ENCODE data around the gene UBE2A.

Gene UBE2A

DNA sequence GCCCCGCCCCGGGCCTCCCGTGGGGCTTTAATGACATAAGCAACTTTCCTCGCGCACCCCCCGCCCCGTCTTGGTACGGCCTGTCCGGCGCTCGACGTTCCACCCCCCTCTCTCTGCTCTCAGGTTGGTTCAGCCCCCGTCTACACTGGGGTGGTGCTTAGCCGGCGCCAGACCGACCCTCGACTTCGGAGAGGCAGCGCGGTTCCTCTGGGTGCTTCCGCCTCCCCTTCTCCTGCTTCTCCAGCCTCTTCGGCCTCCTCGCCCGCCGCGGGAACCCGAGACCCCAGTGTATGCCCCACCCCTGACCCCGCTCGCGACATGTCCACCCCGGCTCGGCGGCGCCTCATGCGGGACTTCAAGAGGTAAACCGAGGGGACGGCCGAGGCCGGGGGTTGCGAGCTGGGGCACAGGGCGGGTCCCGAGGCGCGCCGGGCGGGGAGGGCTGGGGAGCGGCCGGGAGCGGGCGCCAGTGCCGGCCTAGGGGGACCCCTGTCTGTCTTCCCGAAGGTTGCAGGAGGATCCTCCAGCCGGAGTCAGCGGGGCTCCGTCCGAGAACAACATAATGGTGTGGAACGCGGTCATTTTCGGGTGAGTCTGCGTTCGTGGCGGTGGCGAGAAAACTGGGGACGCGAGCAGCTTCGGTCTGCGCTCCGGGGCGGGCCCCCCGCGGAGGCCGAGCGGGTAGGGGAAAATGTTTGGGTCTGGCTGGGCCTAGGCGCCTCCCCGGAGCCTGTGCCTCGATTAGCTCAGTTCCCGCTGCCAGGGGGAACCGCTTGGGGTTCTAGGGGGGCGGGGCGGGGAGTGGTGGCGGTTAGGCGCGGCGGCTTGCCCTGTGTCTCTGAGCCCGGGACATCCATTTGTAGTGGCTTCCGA is at the start of gene UBE2A:
Gene UBE2A (plus strand): TSS at position 170 of the 873 bp plus-strand sequence. CDS start 149 bp downstream, at position 319.
- H3K4me3 ChIP-seq (ENCODE audit: low read depth, low read length): peak within 1 kb of the TSS; percentile 66
- peak; percentile 73 for DNase-seq (ENCODE audit: low read depth)
- TF ChIP-seq CTCF (IDR thresholded peaks at IDR 0.05; ENCODE audit: low read depth, low read length, missing control alignments): peak; percentile 35
- in situ Hi-C loops (cut with HindIII; ENCODE audit: low sequenced_read_pairs): no loop called here

DNA sequence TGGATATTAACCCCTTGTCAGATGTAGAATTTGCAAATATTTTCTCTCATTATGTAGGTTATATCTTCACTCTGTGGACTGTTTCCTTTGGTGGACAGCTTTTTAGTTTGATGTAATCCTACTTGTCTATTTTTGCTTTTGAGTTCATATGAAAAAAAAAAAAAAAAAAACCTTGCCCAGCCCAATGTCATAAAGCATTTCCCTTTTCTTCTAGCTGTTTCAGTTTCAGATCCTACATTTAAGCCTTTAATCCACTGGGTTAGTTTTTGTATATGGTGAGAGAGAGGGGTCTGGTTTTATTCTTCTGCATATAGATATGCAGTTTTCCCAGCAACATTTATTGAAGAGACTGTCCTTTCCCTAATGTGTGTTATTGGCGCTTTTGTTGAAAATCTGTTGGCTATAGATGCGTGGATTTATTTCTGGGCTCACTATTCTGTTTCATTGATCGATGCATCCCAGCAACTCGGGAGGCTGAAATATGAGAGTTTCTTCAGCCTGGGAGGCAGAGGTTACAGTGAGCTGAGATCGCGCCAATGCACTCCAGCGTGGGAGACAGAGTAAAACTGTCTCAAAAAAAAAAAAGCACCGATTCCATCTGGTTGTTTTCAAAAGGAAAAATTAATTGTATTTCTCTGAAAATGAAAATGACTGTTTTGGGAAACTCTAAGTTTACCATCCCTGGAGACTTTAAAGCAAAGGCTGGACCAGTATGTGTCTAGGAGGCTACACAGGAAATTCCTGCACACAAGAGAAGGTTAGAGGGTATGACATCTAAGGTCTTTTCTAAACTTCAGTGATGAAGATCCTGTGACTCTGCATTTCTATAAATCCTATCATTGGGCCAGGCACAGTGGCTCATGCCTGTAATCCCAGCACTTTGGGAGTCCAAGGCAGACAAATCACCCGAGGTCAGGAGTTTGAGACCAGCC is 44.8 kb upstream of the UBE2A start:
- no peak for DNase-seq (ENCODE audit: low read depth)
- in situ Hi-C loops (cut with HindIII; ENCODE audit: low sequenced_read_pairs): no loop called here
- no peak for TF ChIP-seq CTCF (IDR thresholded peaks at IDR 0.05; ENCODE audit: low read depth, low read length, missing control alignments)
- no peak overlapping the region for H3K4me3 ChIP-seq (ENCODE audit: low read depth, low read length)

- no peak for DNase-seq (ENCODE audit: low read depth)
- H3K4me3 ChIP-seq (ENCODE audit: low read depth, low read length): no peak overlapping the region
- TF ChIP-seq CTCF (IDR thresholded peaks at IDR 0.05; ENCODE audit: low read depth, low read length, missing control alignments): no peak
- in situ Hi-C loops (cut with HindIII; ENCODE audit: low sequenced_read_pairs): no loop called here
Observed at GRCh38 chrX:119537487-119537886, 36.9 kb upstream of the UBE2A start.

GRCh38 chrX:119539872-119540271 is 34.5 kb upstream of the UBE2A start:
- H3K4me3 ChIP-seq (ENCODE audit: low read depth, low read length): no peak overlapping the region
- DNase-seq (ENCODE audit: low read depth): no peak
- TF ChIP-seq CTCF (IDR thresholded peaks at IDR 0.05; ENCODE audit: low read depth, low read length, missing control alignments): no peak
- in situ Hi-C loops (cut with HindIII; ENCODE audit: low sequenced_read_pairs): no loop called here

DNA sequence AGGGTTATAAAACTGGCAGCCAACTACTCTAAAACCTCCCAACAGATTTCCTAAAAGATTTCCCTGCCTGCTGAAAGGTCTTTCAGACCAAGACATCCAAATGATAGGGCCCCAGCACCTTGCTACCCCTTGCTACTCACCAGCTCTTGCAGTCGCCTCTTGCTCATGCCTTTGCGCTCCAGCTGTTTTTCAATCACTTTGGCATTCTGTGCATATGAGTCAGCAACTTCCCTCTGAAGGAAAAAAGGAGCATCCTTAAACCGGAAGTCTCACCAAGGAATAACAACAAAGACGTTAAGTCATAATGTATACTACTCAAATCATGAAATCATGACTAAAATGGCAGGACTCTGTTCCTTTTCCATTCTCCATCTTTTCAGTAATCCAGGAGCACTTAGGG is 33.2 kb upstream of the UBE2A start:
- in situ Hi-C loops (cut with HindIII; ENCODE audit: low sequenced_read_pairs): no loop called here
- no peak overlapping the region for H3K4me3 ChIP-seq (ENCODE audit: low read depth, low read length)
- no peak for TF ChIP-seq CTCF (IDR thresholded peaks at IDR 0.05; ENCODE audit: low read depth, low read length, missing control alignments)
- peak; percentile 15 for DNase-seq (ENCODE audit: low read depth)

- no peak for DNase-seq (ENCODE audit: low read depth)
- in situ Hi-C loops (cut with HindIII; ENCODE audit: low sequenced_read_pairs): no loop called here
- no peak overlapping the region for H3K4me3 ChIP-seq (ENCODE audit: low read depth, low read length)
- no peak for TF ChIP-seq CTCF (IDR thresholded peaks at IDR 0.05; ENCODE audit: low read depth, low read length, missing control alignments)
Observed at GRCh38 chrX:119549327-119550016, 24.9 kb upstream of the UBE2A start.

Data from astrocyte of the cerebellum (primary cell).